ENCODE results near the gene AFM.

The AFM gene, protein sequence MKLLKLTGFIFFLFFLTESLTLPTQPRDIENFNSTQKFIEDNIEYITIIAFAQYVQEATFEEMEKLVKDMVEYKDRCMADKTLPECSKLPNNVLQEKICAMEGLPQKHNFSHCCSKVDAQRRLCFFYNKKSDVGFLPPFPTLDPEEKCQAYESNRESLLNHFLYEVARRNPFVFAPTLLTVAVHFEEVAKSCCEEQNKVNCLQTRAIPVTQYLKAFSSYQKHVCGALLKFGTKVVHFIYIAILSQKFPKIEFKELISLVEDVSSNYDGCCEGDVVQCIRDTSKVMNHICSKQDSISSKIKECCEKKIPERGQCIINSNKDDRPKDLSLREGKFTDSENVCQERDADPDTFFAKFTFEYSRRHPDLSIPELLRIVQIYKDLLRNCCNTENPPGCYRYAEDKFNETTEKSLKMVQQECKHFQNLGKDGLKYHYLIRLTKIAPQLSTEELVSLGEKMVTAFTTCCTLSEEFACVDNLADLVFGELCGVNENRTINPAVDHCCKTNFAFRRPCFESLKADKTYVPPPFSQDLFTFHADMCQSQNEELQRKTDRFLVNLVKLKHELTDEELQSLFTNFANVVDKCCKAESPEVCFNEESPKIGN

DNA sequence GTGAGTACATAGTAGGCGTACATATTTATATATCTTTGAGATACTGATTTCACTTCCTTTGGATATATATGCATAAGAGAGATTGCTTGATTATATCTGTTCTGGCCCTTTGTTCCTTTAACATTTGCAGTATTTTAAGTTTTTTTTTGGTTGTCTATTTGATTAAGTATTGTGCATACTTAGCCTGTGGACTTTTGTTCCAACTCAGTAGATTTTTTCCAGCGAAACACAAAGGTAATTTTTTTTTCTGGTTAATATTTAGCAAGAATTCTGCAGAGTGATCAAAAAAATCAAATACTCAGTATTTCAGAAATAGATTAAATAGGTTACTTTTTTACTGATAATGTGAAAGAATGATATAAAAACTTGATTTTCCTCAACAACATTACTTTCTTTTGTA, at the start of gene AFM:
AFM (plus strand) TSS at position 388 of the 400 bp plus-strand sequence. CDS start 31 bp downstream, outside the sequence.
- H3K27me3 ChIP-seq (ENCODE audit: insufficient read depth, low read depth, severe bottlenecking): no peaks in the 10 kb centered on the region
- no peak within 1 kb of the TSS for H3K4me3 ChIP-seq (ENCODE audit: low read depth, low read length)
- no peaks in the 10 kb centered on the region for H3K9me3 ChIP-seq (ENCODE audit: severe bottlenecking)
- no peaks in the 10 kb centered on the region for H3K36me3 ChIP-seq
- TF ChIP-seq, protein P1, sequence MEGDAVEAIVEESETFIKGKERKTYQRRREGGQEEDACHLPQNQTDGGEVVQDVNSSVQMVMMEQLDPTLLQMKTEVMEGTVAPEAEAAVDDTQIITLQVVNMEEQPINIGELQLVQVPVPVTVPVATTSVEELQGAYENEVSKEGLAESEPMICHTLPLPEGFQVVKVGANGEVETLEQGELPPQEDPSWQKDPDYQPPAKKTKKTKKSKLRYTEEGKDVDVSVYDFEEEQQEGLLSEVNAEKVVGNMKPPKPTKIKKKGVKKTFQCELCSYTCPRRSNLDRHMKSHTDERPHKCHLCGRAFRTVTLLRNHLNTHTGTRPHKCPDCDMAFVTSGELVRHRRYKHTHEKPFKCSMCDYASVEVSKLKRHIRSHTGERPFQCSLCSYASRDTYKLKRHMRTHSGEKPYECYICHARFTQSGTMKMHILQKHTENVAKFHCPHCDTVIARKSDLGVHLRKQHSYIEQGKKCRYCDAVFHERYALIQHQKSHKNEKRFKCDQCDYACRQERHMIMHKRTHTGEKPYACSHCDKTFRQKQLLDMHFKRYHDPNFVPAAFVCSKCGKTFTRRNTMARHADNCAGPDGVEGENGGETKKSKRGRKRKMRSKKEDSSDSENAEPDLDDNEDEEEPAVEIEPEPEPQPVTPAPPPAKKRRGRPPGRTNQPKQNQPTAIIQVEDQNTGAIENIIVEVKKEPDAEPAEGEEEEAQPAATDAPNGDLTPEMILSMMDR (IDR thresholded peaks at IDR 0.05; ENCODE audit: low read depth, low read length): no peak
- DNase-seq: no peak
- H3K27ac ChIP-seq: no peak within 1 kb of the TSS

- H3K36me3 ChIP-seq: no peaks in the 10 kb centered on the region
- TF ChIP-seq, protein P1 (IDR thresholded peaks at IDR 0.05; ENCODE audit: low read depth, low read length): no peak
- no peak for DNase-seq
- no peak overlapping the region for H3K4me3 ChIP-seq (ENCODE audit: low read depth, low read length)
- no peaks in the 10 kb centered on the region for H3K27me3 ChIP-seq (ENCODE audit: insufficient read depth, low read depth, severe bottlenecking)
- no peaks in the 10 kb centered on the region for H3K9me3 ChIP-seq (ENCODE audit: severe bottlenecking)
- H3K27ac ChIP-seq: no peak overlapping the region
Measured at GRCh38 chr4:73431813-73432168, 49.8 kb upstream of the AFM start.

DNA sequence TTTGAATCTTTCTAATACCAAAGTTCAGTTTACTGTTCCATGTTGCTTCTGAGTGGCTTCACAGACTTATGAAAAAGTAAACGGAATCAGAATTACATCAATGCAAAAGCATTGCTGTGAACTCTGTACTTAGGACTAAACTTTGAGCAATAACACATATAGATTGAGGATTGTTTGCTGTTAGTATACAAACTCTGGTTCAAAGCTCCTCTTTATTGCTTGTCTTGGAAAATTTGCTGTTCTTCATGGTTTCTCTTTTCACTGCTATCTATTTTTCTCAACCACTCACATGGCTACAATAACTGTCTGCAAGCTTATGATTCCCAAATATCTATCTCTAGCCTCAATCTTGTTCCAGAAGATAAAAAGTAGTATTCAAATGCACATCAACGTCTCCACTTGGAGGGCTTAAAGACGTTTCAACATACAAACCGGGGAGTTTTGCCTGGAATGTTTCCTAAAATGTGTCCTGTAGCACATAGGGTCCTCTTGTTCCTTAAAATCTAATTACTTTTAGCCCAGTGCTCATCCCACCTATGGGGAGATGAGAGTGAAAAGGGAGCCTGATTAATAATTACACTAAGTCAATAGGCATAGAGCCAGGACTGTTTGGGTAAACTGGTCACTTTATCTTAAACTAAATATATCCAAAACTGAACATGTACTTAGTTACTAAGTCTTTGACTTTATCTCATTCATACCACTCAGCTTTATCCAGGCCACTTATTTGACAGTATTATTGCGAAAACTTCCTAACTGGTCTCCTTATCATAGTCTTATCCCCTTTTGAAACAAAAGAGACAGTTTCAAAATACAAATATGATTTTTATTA, 49.2 kb upstream of the AFM start:
- TF ChIP-seq, protein P1 (IDR thresholded peaks at IDR 0.05; ENCODE audit: low read depth, low read length): no peak
- Histone ChIP-seq H3K9me3 (ENCODE audit: severe bottlenecking) (no peaks in the 10 kb centered on the region), H3K36me3 (no peaks in the 10 kb centered on the region), H3K4me3 (ENCODE audit: low read depth, low read length) (no peak overlapping the region), H3K27ac (no peak overlapping the region), H3K27me3 (ENCODE audit: insufficient read depth, low read depth, severe bottlenecking) (no peaks in the 10 kb centered on the region)
- DNase-seq: no peak

DNA sequence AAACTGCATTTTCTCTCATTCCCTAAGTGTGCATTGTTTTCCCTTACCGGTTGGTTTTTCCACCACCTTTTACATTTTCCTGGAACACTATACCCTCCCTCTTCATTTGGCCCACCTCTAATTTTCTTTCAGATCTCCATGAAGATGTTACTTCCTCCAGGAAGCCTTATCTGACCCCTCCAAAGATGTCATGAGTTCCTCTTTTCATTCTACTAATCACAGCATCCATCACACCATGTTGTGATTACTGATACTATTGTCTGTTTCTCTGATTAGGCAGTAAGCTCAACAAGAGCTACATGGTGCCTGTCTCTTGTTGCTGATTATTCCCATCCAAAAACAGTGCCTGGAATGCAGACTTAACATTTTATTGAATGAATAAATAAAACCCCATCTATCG, 48.4 kb upstream of the AFM start:
- DNase-seq: no peak
- no peak overlapping the region for H3K27ac ChIP-seq
- H3K36me3 ChIP-seq: no peaks in the 10 kb centered on the region
- H3K9me3 ChIP-seq (ENCODE audit: severe bottlenecking): no peaks in the 10 kb centered on the region
- TF ChIP-seq, protein P1 (IDR thresholded peaks at IDR 0.05; ENCODE audit: low read depth, low read length): no peak
- H3K4me3 ChIP-seq (ENCODE audit: low read depth, low read length): no peak overlapping the region
- H3K27me3 ChIP-seq (ENCODE audit: insufficient read depth, low read depth, severe bottlenecking): no peaks in the 10 kb centered on the region

DNA sequence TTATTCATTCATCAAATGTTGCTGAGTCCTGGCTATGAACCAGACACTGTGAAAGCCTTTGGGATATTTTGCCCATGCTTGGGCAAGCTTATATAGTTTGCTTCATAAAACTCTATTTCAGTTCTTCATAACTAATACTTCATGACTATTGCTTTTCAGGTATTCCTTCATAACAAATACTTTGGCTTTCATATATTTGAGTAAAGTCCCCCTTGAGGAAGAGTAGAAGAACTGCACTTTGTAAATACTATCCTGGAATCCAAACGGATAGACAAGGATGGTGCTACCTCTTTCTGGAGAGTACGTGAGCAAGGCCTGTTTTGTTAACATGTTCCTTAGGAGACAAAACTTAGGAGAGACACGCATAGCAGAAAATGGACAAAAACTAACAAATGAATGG, 47.2 kb upstream of the AFM start:
- H3K4me3 ChIP-seq (ENCODE audit: low read depth, low read length): no peak overlapping the region
- no peaks in the 10 kb centered on the region for H3K9me3 ChIP-seq (ENCODE audit: severe bottlenecking)
- no peak for DNase-seq
- no peak overlapping the region for H3K27ac ChIP-seq
- TF ChIP-seq, protein P1 (IDR thresholded peaks at IDR 0.05; ENCODE audit: low read depth, low read length): peak; percentile 22; the same call in 1 of the 2 replicates
- H3K27me3 ChIP-seq (ENCODE audit: insufficient read depth, low read depth, severe bottlenecking): no peaks in the 10 kb centered on the region
- H3K36me3 ChIP-seq: no peaks in the 10 kb centered on the region
